Measurements from ENCODE around the gene TNIP2.

GRCh38 chr4:2746891-2747695 is 9.0 kb downstream of the TNIP2 start:
- TF ChIP-seq, protein P1, sequence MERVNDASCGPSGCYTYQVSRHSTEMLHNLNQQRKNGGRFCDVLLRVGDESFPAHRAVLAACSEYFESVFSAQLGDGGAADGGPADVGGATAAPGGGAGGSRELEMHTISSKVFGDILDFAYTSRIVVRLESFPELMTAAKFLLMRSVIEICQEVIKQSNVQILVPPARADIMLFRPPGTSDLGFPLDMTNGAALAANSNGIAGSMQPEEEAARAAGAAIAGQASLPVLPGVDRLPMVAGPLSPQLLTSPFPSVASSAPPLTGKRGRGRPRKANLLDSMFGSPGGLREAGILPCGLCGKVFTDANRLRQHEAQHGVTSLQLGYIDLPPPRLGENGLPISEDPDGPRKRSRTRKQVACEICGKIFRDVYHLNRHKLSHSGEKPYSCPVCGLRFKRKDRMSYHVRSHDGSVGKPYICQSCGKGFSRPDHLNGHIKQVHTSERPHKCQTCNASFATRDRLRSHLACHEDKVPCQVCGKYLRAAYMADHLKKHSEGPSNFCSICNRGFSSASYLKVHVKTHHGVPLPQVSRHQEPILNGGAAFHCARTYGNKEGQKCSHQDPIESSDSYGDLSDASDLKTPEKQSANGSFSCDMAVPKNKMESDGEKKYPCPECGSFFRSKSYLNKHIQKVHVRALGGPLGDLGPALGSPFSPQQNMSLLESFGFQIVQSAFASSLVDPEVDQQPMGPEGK (CRISPR knock-in tag; IDR thresholded peaks at IDR 0.05; ENCODE audit: borderline replicate concordance), result no peak
- TF ChIP-seq OSR1 (CRISPR knock-in tag; IDR thresholded peaks at IDR 0.05), result no peak
- TF ChIP-seq, protein P2, sequence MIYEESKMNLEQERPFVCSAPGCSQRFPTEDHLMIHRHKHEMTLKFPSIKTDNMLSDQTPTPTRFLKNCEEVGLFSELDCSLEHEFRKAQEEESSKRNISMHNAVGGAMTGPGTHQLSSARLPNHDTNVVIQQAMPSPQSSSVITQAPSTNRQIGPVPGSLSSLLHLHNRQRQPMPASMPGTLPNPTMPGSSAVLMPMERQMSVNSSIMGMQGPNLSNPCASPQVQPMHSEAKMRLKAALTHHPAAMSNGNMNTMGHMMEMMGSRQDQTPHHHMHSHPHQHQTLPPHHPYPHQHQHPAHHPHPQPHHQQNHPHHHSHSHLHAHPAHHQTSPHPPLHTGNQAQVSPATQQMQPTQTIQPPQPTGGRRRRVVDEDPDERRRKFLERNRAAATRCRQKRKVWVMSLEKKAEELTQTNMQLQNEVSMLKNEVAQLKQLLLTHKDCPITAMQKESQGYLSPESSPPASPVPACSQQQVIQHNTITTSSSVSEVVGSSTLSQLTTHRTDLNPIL (CRISPR knock-in tag; IDR thresholded peaks at IDR 0.05; ENCODE audit: low read depth), result no peak
- TF ChIP-seq, protein P3, sequence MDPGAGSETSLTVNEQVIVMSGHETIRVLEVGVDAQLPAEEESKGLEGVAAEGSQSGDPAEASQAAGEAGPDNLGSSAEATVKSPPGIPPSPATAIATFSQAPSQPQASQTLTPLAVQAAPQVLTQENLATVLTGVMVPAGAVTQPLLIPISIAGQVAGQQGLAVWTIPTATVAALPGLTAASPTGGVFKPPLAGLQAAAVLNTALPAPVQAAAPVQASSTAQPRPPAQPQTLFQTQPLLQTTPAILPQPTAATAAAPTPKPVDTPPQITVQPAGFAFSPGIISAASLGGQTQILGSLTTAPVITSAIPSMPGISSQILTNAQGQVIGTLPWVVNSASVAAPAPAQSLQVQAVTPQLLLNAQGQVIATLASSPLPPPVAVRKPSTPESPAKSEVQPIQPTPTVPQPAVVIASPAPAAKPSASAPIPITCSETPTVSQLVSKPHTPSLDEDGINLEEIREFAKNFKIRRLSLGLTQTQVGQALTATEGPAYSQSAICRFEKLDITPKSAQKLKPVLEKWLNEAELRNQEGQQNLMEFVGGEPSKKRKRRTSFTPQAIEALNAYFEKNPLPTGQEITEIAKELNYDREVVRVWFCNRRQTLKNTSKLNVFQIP (CRISPR knock-in tag; IDR thresholded peaks at IDR 0.05; ENCODE audit: borderline replicate concordance, low read depth), result no peak

All from SK-N-SH treated with all-trans-retinoic acid at 6 μM for 48 hours (cell line).